ENCODE results near the gene SLC17A3. TPM values are rescaled to one million over a fixed set of nuclear protein-coding genes. Genes with fewer than 3 reads are reported as not detected.

The SLC17A3 gene
- total and polyA plus RNA-seq, 2 donors (not counting 1 experiment from before 2014, with no cell fraction given), result not detected

DNA sequence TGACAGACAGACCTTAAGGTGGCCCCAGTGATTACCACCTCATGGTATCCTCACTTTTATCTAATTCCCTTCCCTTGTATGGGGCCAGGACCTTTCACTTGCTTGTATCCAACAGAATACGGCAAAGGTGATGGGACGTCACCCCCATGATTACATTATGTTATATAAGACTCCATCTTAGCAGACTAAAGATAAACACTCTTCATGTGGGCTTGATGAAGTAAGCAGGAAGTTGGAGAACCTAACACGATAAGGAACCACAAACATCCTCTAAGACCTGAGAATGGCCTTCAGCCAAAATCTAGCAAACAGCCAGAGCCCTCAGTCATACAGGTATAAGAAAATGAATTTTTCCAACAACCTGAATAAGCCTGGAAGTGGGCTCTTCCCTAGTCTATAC, 8.0 kb downstream of the SLC17A3 start:
- Histone ChIP-seq H3K4me1 (ENCODE audit: control insufficient read depth in 2 of 2, insufficient read depth in 2 of 2, low read length in 2 of 2) (no peaks in the 10 kb centered on the region), H3K36me3 (replicated peaks in 1 of 2; ENCODE audit: control extremely low read depth in 1 of 2, control insufficient read depth in 1 of 2, extremely low read depth in 1 of 2, insufficient read depth in 2 of 2, low read length in 1 of 2) (no peaks in the 10 kb centered on the region), H3K27me3 (replicated peaks in 1 of 4; ENCODE audit: control extremely low read depth in 1 of 4, control insufficient read depth in 3 of 4, insufficient read depth in 4 of 4, low read length in 3 of 4) (peaks cover 0 to 11% (median 2%) of the 10 kb centered on the region in 4 experiments), H2AFZ (ENCODE audit: insufficient read depth, low read depth, low read length, poor library complexity, severe bottlenecking) (no peak overlapping the region), H3K27ac (ENCODE audit: low read length in 2 of 2) (no peak overlapping the region), H3K9ac (ENCODE audit: low read length) (no peak overlapping the region), H3K4me2 (replicated peaks; ENCODE audit: low read depth, low read length, poor library complexity, severe bottlenecking) (no peak overlapping the region), H4K20me1 (ENCODE audit: control insufficient read depth, insufficient read depth, low read length, poor library complexity, severe bottlenecking) (no peaks in the 10 kb centered on the region), H3K79me2 (ENCODE audit: control insufficient read depth, insufficient read depth, low read length) (no peaks in the 10 kb centered on the region), H3K4me3 (ENCODE audit: control extremely low read depth in 1 of 5, extremely low read depth in 1 of 5, insufficient read depth in 1 of 5, low read depth in 2 of 5, low read length in 4 of 5) (no peak overlapping the region), H3K9me3 (ENCODE audit: control extremely low read depth in 1 of 3, control insufficient read depth in 2 of 3, insufficient read depth in 1 of 3, low read length in 2 of 3) (no peaks in the 10 kb centered on the region)
- ChIA-PET POLR2A (no interaction called here), CTCF (no interaction called here)
- no peak for DNase-seq
- intact Hi-C loops (cut with micrococcal nuclease), result no loop called here
- peaks cover 21% of the 10 kb centered on the region for H3K27me3 Mint-ChIP-seq
- no peak for TF ChIP-seq EZH2 (IDR thresholded peaks at IDR 0.05; ENCODE audit: borderline replicate concordance, insufficient read depth, low read depth, low read length, poor library complexity, severe bottlenecking)
- TF ChIP-seq, protein P1, sequence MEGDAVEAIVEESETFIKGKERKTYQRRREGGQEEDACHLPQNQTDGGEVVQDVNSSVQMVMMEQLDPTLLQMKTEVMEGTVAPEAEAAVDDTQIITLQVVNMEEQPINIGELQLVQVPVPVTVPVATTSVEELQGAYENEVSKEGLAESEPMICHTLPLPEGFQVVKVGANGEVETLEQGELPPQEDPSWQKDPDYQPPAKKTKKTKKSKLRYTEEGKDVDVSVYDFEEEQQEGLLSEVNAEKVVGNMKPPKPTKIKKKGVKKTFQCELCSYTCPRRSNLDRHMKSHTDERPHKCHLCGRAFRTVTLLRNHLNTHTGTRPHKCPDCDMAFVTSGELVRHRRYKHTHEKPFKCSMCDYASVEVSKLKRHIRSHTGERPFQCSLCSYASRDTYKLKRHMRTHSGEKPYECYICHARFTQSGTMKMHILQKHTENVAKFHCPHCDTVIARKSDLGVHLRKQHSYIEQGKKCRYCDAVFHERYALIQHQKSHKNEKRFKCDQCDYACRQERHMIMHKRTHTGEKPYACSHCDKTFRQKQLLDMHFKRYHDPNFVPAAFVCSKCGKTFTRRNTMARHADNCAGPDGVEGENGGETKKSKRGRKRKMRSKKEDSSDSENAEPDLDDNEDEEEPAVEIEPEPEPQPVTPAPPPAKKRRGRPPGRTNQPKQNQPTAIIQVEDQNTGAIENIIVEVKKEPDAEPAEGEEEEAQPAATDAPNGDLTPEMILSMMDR (IDR thresholded peaks at IDR 0.05), result no peak
- no peak for ATAC-seq (ENCODE audit: low read depth)
- H3K4me3 Mint-ChIP-seq, result no peak overlapping the region
- no peaks in the 10 kb centered on the region for H3K4me1 Mint-ChIP-seq
- WGBS (ENCODE audit: insufficient coverage), result no CpG with 5 or more reads among the region's 3 CpGs
- no peak overlapping the region for H3K27ac Mint-ChIP-seq
- H3K9me3 Mint-ChIP-seq (ENCODE audit: insufficient read depth), result no peaks in the 10 kb centered on the region

DNA sequence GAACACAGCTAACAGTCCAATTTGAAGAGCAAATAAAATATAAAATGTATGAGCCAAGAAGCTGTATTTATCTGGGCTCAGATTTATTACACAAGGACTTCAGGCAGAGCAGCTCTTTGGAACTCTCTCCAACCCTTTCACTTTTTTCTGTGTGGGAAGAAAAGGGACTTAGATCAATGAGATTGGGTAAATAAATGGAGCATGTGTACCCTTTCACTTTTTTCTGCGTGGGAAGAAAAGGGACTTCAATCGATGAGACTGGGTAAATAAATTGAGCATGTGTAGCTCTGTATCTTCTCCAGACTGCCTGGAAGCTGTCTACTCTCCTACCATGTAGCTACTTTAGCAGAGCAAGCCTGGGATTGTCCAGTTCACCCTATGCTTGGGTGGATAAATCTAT, 10.7 kb downstream of the SLC17A3 start:
- POLR2A ChIA-PET, result interaction anchor here (0.5 kb wide), 1 partner anchor 96 kb away, joined by 3 read pairs; no protein-coding TSS in a partner anchor
- Mint-ChIP-seq H3K4me1 (no peaks in the 10 kb centered on the region), H3K4me3 (no peak overlapping the region), H3K9me3 (ENCODE audit: insufficient read depth) (no peaks in the 10 kb centered on the region), H3K27me3 (peaks cover 33% of the 10 kb centered on the region), H3K27ac (no peak overlapping the region)
- H3K27me3 ChIP-seq (replicated peaks in 1 of 4; ENCODE audit: control extremely low read depth in 1 of 4, control insufficient read depth in 3 of 4, insufficient read depth in 4 of 4, low read length in 3 of 4), result peaks cover 0 to 11% (median 5%) of the 10 kb centered on the region in 4 experiments
- ATAC-seq (ENCODE audit: low read depth) (no peak), DNase-seq (no peak)
- no peak overlapping the region for H3K9ac ChIP-seq (ENCODE audit: low read length)
- no peaks in the 10 kb centered on the region for H3K4me1 ChIP-seq (ENCODE audit: control insufficient read depth in 2 of 2, insufficient read depth in 2 of 2, low read length in 2 of 2)
- no peaks in the 10 kb centered on the region for H3K9me3 ChIP-seq (ENCODE audit: control extremely low read depth in 1 of 3, control insufficient read depth in 2 of 3, insufficient read depth in 1 of 3, low read length in 2 of 3)
- H3K4me3 ChIP-seq (ENCODE audit: control extremely low read depth in 1 of 5, extremely low read depth in 1 of 5, insufficient read depth in 1 of 5, low read depth in 2 of 5, low read length in 4 of 5), result no peak overlapping the region
- no peak overlapping the region for H3K27ac ChIP-seq (ENCODE audit: low read length in 2 of 2)
- no peak overlapping the region for H3K4me2 ChIP-seq (replicated peaks; ENCODE audit: low read depth, low read length, poor library complexity, severe bottlenecking)
- no peaks in the 10 kb centered on the region for H4K20me1 ChIP-seq (ENCODE audit: control insufficient read depth, insufficient read depth, low read length, poor library complexity, severe bottlenecking)
- H3K36me3 ChIP-seq (replicated peaks in 1 of 2; ENCODE audit: control extremely low read depth in 1 of 2, control insufficient read depth in 1 of 2, extremely low read depth in 1 of 2, insufficient read depth in 2 of 2, low read length in 1 of 2), result no peaks in the 10 kb centered on the region
- H2AFZ ChIP-seq (ENCODE audit: insufficient read depth, low read depth, low read length, poor library complexity, severe bottlenecking), result no peak overlapping the region
- intact Hi-C loops (cut with micrococcal nuclease), result no loop called here
- no peaks in the 10 kb centered on the region for H3K79me2 ChIP-seq (ENCODE audit: control insufficient read depth, insufficient read depth, low read length)
- WGBS (ENCODE audit: insufficient coverage), result no CpG with 5 or more reads among the region's 2 CpGs
- CTCF ChIA-PET, result no interaction called here
- no peak for TF ChIP-seq EZH2 (IDR thresholded peaks at IDR 0.05; ENCODE audit: borderline replicate concordance, insufficient read depth, low read depth, low read length, poor library complexity, severe bottlenecking)
- TF ChIP-seq, protein P1 (IDR thresholded peaks at IDR 0.05), result no peak
